HG03442 (cell line): ENCODE data around the gene ARHGEF3.

ENCODE experiments used
- ATAC-seq: cut with Tn5 transposase; IDR thresholded peaks from one replicate; pipeline ENCODE4 v1.9.1; 2021; ENCODE audit warnings: mild to moderate bottlenecking, moderate library complexity; ENCODE audit not compliant: unreplicated experiment

ARHGEF3 gene

DNA sequence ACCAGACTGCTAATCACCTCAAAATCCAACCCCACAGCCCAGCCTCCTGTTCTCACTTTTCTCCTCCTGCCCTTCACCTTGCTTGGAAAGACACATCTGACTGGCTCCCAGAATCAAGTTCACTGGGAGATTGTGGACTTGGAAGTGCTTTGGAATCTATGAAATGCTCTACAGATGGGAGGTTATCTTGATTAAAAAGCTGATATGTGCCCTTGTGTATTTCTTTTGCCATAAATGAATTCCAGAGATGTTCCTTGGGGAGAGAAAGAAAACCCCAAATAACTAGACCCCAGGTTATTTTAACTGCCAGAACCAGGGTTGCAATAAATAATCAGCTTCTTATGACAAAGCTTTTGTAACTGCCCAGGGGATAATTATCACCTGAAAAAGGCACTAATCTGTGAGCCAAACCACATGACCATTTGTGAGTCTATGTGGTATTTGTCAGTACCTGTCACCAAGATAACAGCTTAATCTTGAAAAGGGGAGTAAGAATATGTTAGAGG, 21.7 kb upstream of the ARHGEF3 start:
- ATAC-seq: no peak

DNA sequence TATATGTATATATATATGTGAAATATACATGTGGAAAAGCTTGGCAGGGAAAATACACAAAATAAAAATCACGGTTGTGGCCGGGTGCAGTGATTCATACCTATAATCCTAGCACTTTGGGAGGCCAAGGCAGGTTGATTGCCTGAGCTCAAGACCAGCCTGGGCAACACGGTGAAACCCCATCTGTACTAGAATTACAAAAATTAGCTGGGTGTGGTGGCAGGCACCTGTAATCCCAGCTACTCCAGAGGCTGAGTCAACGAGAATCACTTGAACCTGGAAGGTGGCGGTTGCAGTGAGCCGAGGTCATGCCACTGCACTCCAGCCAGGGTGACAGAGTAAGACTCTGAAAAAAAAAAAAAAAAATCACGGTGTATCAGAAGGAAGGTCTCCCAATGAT, 20.8 kb upstream of the ARHGEF3 start:
- no peak for ATAC-seq

GRCh38 chr3:56819016-56819809, 17.5 kb upstream of the ARHGEF3 start:
- ATAC-seq: no peak

DNA sequence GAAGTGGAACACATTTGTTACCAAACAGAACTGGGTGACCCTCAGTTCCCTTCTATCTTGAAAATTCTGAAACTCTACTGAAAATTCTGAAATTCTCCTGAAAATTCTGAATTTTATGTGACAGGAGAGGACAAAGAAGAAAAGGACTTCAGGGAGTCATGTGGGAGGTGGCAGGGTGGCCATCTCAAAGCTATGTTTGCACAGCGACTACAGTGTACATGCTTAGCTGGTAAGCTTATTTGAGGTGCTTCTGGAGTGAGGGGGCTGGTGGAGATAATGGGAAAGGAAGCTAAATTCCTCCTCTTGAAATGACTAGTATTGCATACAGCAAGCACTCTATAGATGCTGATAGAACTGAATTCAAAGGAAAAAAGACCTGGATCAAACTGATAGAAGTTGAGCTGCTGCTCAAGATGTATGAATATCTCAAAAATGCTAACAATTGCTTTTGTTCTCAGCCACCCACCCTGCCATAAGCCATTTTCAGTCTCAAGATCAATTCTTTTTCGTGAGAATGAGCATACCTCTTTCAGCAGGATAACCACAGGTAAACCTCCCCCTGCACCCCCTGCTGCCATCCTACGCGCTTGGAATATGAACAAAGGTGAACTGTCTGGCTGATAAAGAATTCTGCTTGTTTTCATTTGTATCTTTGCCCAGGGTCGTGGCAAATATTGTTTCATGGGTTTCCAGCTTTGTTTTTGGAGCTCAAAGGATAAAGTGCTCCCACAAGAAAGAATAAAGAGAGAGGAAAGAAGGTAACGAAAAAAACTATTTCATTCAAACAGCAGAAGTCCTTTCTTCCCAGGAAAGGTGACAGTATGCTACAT, 16.6 kb upstream of the ARHGEF3 start:
- no peak for ATAC-seq

DNA sequence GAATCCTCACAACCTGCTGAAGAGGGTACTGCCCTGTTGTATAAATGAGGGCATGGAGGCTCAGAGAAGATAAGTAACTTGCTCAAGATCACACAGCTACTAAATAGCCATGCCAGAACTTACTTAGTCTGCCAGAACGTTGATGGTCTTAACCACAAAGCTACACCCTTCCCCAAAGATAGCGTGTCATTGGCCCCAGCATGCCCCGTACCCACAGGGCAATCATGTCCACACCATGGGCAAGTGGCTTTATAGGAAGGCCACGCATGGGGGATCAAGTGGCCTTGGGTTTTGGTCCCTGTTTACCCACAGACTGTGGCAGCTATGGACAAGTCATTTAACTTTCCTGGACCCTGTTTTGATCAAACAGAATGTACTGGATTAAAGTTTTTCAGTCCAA, 15.9 kb upstream of the ARHGEF3 start:
- ATAC-seq: no peak

DNA sequence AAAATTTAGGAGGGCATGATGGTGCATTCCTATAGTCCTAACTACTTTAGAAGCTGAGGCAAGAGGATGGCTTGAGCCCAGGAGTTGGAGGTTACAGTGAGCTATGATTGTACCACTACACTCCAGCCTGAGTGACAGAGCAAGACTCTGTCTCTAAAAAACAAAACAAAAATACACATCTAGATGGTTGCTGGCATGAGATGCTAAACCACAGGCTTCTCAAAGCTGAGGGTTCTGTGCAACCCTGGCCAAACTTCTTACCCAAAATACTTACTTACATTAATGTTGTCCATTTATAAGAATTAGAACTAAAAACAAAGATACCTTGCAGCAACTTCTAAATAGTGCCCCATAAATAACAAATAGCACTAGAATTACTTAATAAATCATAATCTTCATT, 14.3 kb upstream of the ARHGEF3 start:
- ATAC-seq: no peak

GRCh38 chr3:56815589-56815988, 13.8 kb upstream of the ARHGEF3 start:
- ATAC-seq: no peak

GRCh38 chr3:56813653-56813960, 11.9 kb upstream of the ARHGEF3 start:
- no peak for ATAC-seq

DNA sequence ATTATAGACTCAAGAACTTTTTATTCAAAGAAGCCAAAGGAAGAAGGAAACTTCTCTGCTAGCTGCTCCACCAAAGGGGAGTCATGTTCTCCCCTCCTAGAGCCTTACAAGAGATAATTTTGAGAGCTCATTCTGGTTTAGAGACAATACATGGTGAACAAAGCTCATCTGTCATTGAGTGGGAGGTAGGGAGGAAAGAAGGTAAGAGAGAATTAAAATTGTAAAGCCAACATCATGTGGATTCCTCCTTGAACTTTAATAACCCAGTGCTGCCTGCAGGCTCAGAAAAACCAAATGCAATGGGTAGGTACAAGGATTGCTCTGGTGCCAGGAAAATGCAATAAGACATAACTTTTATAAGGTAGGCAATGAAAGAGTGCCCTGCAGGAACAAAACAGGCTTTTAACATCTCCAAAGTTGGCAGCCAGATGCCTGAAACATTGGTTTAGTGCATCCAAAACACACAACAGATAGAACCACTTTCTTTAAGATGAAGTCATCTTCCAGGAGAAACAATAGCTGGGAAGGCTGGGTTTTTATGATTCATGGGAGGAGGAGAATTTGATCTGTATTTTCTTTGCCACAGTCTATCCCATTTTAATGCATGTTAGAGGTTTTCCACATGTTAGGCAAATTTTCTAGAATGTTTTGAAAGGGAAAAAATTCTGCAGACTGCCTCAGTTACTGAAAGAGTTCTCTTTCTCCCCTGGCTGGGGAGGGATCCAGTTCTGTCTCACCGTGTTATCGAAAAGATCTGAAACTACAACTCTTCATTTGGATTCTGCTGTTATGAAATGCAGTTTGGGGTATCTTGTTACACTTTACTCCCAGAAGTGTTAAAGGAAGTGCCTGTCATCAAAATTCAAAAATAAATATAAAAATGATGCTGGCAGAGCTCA, 11.3 kb upstream of the ARHGEF3 start:
- ATAC-seq: no peak

- ATAC-seq: no peak
Measured at GRCh38 chr3:56811546-56812202, 9.9 kb upstream of the ARHGEF3 start.

DNA sequence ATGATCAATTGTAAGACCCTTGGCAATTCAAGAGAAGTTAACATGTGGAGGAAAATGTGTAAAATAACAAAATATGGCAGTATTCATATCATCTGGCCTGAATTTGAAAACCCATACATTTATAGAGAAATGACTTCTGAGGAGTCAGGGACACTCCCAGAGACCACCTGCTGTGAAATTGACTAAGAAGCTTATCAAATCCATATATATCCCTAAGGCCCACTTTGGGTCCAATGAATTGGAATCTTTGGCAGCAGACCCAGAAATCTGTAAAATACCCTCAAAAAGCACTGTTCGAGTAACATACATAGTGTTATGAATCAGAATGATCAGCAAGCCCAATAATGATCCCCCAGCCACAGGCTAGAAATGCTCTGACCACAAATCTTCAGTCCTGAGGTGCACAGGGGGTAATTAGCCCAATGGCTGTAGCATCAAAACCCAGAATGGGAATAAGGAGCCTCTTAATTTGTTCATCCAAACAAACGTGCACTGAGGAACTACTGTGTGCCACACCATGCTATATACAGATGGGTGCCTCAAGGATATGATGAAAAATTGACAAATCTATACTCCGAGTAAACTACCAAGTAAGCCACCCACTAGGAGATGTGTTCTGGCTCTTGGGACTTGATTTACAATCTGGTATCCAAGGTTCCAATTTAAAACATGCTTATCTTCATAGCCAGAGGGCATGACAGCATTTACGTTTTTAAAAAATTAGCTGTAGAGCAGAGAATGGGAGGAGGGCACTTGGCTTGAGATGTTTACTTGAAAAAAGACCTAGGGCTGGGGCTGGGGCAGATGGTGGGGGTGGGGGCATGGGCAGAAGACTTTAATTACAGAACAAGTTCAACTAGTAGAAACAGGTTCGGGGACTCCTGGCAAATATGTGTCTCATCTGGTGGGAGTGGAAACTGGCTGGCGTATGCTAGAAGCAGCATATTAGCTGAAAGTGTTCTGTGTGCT, 9.1 kb upstream of the ARHGEF3 start:
- ATAC-seq: no peak

GRCh38 chr3:56806407-56806806, 4.7 kb upstream of the ARHGEF3 start:
- ATAC-seq: no peak

GRCh38 chr3:56802790-56803189, 1.0 kb upstream of the ARHGEF3 start:
- no peak for ATAC-seq

- ATAC-seq: no peak
Measured at GRCh38 chr3:56802378-56802745, 613 bp upstream of the ARHGEF3 start.

DNA sequence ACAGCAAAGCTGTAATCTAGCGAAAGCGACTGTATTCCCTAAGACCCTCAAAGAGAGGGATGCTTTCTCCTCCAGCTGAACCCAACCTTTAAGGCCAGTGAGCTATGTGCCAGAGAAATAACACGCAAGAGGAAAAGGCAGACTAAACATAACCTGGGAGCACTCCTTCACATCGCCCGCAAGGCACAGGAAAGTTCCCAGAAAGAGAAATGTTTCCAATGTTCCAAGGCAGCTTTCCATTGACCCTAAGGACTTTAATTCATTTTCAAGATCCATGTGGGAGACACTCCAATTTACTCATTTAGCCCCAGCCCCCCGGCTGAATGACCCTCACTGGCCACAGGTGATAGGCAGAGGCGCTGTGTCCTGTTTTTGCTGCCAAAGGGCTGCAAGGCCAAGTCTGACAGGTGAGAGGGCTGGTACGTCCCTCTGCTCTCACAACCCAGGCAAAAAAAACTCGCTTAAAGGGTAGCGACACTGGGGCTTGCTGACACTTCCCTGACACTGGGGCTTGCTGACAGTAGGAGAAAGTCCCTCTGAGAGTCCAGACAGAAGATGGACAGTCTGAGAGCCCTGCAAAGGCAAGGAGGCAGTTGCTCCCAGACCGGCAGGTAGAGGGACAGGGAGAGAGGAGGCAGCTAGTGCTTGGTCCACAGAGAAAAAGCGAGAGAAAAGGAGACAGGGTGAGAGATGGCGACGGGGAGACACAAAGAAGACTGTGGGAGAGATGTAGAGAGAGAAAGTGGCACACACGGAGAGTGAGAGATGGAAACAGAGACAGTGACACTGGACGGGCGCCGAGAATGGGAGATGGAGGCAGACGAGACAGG, 702 bp downstream of the ARHGEF3 start:
- ATAC-seq: no peak

DNA sequence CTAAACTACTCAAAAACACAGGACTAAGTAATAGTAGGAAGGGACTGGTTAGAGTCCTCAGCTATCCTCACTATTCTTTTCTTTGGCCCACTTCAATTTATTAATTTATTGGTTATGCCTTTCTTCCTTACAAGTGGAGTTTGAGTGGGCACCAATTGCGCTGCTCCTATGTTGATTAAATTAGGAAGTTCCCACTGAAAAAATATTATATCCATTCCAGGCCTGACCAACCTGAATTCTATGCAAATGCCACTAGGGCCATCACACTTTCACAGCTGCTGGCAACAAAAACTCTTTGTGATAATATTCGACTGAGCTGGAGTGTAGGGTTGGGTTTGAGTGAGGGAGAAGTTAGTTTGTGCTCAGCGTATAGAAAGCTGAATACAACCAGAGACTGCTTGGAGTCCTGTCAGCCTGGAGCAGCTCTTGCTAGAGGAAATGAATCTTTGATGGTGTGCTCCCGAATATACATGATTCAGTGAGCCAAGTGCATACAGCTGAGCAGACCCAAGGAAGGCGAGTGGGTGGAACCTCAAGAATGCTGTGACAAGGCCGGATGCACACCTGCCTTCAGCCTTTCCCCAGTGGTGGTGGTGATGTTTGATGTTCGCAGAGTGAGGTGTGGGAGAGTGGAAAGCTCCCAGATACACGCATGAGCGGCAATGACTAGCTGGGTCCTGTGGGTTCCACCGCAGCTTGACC, 1.5 kb downstream of the ARHGEF3 start:
- ATAC-seq: peak; percentile 35

- ATAC-seq: no peak
Measured at GRCh38 chr3:56799251-56799882, 2.4 kb downstream of the ARHGEF3 start.

DNA sequence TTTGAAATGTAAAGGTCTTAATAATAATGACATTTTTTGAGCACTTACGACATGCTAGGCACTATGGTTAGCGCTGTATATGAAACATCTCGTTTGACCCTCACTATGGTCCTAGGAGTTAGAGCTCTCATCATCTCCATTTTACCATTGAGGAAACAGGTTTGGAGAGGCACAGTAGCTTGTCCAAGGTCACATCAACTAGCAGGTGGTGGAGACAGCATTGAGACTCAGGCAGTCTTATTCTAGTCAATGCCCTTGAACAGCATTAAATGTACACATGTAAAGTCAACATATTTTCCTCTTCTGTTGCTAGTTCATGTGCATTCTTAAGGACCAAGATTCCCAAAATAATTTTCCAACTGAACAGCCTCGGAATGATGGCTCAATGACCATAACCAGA, 4.8 kb downstream of the ARHGEF3 start:
- no peak for ATAC-seq
